ENCODE results near the gene SIVA1.
A peak's percentile ranks its signal among the peaks of the same experiment; 100 is the strongest.
"Not testable (repeated sequence)": the region's sequence is repeated elsewhere in the genome, so short reads cannot be mapped to it uniquely, and the experiment has no call there.

SIVA1 gene

GRCh38 chr14:104721505-104722431 lies 31.2 kb upstream of the SIVA1 start:
- DNase-seq (ENCODE audit: low read depth): no peak

DNA sequence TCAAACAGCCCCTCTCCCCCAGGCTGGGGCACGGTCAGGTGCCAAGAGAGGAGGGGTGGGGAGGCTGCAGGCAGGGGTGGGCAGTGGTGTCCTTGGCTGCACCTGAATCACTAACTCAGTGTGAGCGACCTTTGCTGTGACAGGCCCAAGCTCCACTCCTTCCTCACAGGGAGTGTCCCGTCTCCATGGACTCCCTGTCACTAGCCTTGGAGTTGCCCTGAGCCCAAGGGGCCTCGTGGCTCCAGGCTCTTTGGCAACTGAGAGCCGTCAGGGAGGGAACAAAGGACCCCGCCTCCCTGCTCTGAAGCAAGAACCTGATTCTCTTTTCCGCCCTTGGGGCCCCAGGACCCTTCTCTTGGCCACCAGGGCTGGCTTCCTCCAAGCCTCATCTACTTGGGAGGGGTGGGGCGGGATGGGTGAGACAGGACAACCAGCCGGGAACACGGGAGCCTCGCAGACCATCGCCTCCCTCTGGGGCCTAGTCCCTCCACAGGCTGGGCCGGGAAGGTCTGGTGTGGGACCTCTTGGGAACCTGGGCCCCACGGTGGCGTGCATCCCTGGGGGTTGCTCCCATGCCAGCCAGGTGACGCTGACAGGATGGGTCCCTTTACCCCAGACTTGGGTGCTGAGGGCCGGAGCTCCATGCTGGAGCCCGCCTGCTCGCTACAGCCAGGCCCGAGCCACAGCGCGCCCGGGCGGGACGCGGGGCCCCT lies 29.9 kb upstream of the SIVA1 start:
- DNase-seq (ENCODE audit: low read depth): no peak

DNA sequence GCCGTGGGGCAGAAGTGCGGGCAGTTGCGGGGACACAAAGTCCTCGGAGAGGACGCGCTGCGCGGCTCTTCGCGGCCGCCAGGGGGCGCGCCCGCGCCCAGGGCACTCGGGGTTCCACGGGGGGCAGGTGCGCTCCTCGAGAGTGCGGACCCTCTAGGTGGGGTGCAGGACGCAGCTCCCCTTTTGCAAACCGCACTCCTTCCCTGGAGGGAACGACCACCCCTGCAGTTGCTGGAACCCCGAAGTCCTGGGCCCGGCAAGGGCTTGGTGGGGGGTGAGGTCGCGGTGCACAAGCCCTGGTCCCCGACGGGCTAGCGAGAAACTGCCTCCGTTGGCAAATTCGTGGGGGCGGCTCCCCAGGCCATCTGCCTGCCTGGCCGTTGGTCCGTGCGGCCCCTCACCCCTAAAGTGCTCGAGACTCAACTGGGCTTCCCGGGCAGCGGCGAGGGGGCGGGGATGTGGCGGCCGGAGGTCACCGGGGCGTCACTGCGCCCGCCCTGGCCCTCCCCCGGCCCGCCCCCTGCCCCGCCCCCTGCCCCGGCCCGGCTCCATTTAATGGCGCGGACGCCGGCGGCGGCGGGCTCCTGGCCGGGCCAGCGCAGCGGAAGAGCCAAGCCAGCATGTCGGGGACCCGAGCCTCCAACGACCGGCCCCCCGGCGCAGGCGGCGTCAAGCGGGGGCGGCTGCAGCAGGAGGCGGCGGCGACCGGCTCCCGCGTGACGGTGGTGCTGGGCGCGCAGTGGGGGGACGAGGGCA lies 29.1 kb upstream of the SIVA1 start, which contains the start of gene ADSS1:
ADSS1 (plus strand) TSS at position 579 of the 756 bp plus-strand sequence; CDS start at position 621, 42 bp downstream.
- DNase-seq (ENCODE audit: low read depth): peak; percentile 21

DNA sequence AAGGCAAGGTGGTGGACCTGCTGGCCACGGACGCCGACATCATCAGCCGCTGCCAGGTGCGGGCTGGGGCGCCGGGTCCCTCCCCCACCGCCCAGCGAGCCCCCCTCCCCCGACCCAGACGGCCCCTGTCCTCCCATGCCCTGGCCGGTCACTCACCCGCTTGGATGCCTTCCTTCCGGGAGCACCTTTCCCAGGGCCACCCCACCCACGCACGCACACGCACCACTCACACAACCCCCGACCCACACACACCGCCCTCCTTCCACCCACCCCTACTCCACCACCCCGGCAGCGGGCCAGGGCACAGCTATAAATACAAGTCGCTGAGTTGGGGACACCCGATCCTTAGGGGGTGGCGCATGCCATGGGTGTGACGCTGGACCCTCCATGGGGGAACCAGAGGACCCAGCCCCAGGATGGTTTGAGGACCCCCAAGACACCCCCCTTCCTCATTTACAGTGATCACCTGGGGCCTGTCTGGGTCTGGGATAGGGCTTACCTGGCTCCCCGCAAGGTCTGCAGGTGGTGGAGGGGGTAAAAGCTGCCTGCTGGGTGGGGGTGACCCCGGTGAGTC lies 28.5 kb upstream of the SIVA1 start:
- no peak for DNase-seq (ENCODE audit: low read depth)

GRCh38 chr14:104724981-104725771 lies 27.8 kb upstream of the SIVA1 start:
- peak; percentile 43 for DNase-seq (ENCODE audit: low read depth)

DNA sequence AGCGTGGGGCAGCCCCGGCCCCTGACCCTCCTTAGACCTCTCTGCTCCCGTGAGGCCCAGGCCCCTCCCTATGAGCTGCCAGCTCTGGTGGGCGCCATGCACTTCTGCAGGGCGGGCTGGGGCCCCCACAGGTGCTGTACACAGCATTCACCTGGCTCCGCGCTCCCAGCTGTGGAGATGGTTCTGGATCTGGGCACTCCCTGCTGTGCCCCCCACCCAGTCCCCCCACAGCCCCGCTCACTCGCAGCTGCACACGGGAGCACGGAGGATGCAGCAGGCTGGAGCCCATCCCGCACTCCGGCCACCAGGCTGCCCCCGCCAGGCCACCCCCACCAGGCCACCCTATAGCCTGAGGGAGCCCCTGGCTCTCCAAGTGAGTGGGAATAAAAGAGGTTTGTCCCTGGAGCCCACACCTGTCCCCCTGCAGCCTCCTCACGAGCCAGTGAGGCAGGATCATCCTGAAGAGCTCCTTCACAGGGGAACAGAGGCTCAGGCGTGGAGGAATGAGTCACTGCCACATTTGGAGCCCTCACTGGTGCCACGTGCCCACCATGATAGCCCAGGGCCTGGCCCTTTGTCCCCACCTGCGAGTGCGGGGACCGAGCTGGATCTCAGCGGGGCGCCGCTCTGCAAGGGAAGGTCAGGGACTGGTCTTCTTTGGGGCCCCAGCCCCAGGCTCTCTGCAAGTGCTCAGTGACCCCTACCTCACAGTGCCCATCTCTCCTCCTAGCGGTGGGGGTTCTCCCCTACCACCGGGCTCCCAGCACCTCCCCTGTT lies 27.0 kb upstream of the SIVA1 start:
- no peak for DNase-seq (ENCODE audit: low read depth)

- no peak for DNase-seq (ENCODE audit: low read depth)
Measured at GRCh38 chr14:104726600-104727451, 26.1 kb upstream of the SIVA1 start.

DNA sequence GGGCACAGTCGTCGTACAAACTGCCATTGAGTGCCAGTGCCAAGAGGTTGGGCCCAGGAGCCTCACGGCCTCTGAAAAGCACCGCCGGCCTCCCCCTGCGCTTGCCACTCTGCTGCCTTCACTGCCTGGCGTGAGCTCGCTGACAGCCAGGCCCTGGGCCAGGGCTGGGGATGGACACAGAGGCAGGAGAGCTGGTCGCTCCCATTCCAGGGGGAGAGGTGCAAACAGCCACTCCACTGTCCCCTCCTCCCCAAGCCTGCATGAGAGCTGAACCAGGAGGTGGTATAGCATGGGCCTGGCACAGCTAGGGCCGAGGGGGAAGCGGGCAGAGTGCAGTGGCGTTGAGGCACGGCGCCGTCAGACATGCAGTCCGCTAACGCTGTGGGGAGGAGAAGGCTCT lies 24.3 kb upstream of the SIVA1 start:
- DNase-seq (ENCODE audit: low read depth): no peak

DNA sequence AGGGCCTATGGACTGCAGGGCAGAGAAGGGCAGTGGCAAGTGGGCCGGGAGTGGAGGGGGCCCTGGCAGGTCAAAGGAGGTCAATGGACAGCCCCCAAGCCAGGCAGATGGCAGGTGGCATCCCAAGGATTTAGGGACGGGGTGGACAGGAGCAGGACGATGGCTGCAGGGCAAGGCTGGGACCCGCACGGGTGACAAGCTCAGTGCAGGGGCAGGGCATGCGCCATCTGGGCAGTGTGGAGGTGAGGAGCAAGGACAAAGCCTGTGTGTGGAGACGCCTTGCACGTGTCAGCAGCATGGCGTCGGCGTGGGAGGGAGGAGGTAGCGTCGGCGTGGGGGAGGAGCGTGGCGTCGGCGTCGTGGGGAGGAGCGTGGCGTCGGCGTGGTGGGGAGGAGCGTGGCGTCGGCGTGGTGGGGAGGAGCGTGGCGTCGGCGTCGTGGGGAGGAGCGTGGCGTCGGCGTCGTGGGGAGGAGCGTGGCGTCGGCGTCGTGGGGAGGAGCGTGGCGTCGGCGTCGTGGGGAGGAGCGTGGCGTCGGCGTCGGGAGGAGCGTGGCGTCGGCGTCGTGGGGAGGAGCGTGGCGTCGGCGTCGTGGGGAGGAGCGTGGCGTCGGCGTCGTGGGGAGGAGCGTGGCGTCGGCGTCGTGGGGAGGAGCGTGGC lies 23.6 kb upstream of the SIVA1 start:
- not testable (repeated sequence) for DNase-seq (ENCODE audit: low read depth)

- DNase-seq (ENCODE audit: low read depth): no peak
Measured at GRCh38 chr14:104729835-104730181, 23.1 kb upstream of the SIVA1 start.

DNA sequence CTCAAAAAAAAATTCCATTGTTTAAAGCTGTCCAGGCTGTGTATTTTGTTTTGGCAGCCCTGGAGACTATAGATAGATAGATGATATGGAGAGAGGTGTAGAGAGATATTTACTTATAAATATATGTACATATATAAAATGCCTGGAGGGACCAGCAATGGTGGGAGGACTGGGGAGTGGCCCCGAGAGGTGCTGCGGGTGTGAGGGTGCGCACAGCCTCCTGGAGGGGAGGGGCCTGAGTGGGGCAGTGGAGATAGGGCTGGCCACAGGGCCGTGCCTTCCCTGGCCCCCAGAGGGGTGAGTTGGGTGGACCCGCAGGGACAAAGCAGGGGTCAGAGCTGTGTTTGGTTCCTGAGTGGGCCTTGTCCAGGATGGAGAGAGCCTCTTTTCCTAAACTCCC lies 22.5 kb upstream of the SIVA1 start:
- DNase-seq (ENCODE audit: low read depth): no peak

DNA sequence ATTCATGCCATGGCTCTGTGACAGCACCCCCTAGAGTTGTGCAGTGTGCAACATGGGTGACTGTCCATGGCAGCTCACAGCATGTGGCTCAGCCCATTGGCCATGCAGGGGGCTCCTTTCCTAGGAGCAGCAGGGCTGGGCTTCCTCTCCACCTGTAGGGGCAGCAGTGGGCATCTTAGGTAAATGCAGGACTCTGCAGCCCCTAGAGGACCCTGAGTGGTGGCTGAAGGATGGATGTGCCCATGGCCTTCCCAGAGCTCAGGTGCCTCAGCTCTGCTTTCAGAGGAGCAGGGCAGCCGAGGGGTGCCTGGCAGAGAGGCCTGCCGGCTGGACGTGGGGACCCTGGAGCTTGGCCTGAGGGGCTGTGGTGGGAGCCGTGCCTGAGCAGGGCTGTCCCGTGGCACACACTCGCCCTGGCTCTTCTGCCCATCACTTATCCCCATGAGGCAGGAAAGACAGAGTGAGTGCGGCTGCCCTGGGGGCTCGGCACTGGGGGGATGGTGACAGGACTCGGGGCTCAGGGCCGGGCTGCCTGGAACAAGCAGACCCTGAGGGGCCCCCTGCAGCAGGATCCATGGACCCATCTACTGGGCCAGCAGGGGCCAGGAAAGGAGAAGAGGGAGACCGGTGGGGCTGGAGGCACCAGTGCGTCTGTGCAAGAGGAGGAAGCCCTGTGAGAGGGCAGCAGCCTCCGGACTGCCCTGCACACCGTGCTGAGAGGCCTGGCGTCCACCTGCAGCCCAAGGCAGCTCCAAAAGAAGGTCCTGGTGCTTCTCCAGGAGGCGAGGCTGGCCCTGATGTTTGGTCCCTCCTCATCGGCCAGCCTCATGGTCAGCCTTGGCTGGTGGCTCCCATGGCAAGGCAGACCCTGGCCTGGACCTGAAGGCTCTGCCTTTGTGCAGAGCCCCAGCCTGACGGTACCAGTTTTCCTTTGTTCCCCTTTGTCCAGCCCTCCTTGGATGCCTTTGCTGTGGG lies 21.3 kb upstream of the SIVA1 start:
- no peak for DNase-seq (ENCODE audit: low read depth)

DNA sequence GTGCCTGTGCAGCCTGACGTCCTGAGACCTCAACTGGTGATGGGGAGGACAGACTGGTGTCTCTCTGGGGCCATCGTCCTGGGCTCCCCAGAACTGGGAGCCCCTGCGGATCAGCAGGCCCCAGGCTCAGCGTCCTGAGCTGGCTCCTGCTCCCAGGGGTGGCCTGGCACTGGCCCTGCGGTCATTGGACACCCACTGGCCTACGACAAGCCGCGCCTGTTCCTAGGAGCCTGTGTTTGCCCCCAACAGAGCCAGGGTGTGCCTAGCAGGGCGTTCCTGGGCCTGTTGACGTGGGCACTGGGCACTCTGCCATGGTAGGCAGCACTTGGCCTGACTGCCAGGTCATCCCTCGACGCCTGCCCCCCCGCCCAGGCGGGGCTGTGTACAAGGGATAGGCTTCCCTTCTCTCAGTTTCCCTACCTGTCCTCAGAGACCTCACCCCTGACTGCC lies 20.6 kb upstream of the SIVA1 start:
- DNase-seq (ENCODE audit: low read depth): no peak

GRCh38 chr14:104732931-104733681 lies 19.8 kb upstream of the SIVA1 start:
- no peak for DNase-seq (ENCODE audit: low read depth)

- DNase-seq (ENCODE audit: low read depth): no peak
Measured at GRCh38 chr14:104734051-104734587, 18.8 kb upstream of the SIVA1 start.

DNA sequence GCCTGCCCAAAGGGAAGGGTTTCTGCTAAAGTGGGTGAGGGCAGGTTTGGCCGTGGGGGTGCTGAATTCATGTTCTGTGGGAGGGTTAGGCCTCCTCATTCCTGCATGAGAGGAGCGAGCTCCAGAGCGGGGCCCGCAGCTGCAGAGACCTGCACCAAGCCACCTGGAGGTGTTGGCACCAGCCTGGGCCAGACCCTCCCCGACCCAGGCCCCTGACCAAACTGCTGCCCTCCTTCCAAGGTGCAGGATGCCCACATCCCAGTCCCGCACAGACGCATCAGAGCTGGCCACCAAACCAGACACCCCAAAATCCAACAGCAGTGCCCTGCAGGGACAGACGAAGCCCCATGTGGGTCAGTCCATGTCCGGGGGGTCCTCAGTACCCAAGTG lies 18.4 kb upstream of the SIVA1 start:
- DNase-seq (ENCODE audit: low read depth): no peak
